Mesenchymal stem cell (in vitro differentiated cells and primary cell): ENCODE data around the gene UPF2.

Source experiments
- DNase-seq: peaks from one replicate; pipeline ENCODE4 v3.0.0-alpha.2; 2013
- H2AFZ ChIP-seq: one replicate; pipeline ENCODE4 v1.6.1; 2013; ENCODE audit warnings: low read depth, mild to moderate bottlenecking, control low read depth, inconsistent platforms, low read length, moderate library complexity
- H2AK5ac ChIP-seq: 2 replicates; pipeline ENCODE4 v1.6.1; 2013; ENCODE audit warnings: low read length, moderate library complexity, mild to moderate bottlenecking, inconsistent platforms; ENCODE audit not compliant: severe bottlenecking
- H2BK120ac ChIP-seq: one replicate; pipeline ENCODE4 v1.6.1; 2013; ENCODE audit warnings: low read depth, mild to moderate bottlenecking, inconsistent platforms, low read length, moderate library complexity
- H2BK12ac ChIP-seq, 2 experiments: one replicate each; pipeline ENCODE4 v1.6.1; 2013; ENCODE audit warnings: inconsistent platforms in 2 of 2, low read length in 2 of 2, mild to moderate bottlenecking in 2 of 2, moderate library complexity in 2 of 2, control low read depth in 1 of 2
- H2BK15ac ChIP-seq: one replicate; pipeline ENCODE4 v1.6.1; 2013; ENCODE audit warnings: mild to moderate bottlenecking, low read depth, inconsistent platforms; ENCODE audit not compliant: poor library complexity, severe bottlenecking
- H2BK5ac ChIP-seq: 2 replicates; pipeline ENCODE4 v1.6.1; 2013; ENCODE audit warnings: low read depth, mild to moderate bottlenecking, low read length, control low read depth, inconsistent platforms; ENCODE audit not compliant: poor library complexity, severe bottlenecking
- H3K14ac ChIP-seq, 2 experiments: one replicate each; pipeline ENCODE4 v1.6.1; 2013; ENCODE audit warnings: inconsistent platforms in 2 of 2, low read length in 2 of 2, control low read depth in 1 of 2, mild to moderate bottlenecking in 1 of 2, moderate library complexity in 1 of 2
- H3K18ac ChIP-seq, 2 experiments: one replicate each; pipeline ENCODE4 v1.6.1; 2013; ENCODE audit warnings: inconsistent platforms in 2 of 2, low read length in 2 of 2, control low read depth in 1 of 2, low read depth in 1 of 2, mild to moderate bottlenecking in 1 of 2
- H3K23ac ChIP-seq, 2 experiments: one replicate each; pipeline ENCODE4 v1.6.1; 2013; ENCODE audit warnings: inconsistent platforms in 2 of 2, low read length in 2 of 2, mild to moderate bottlenecking in 2 of 2, moderate library complexity in 2 of 2, control low read depth in 1 of 2
- H3K27ac ChIP-seq: 2 replicates; pipeline ENCODE4 v1.5.1; 2013; ENCODE audit warnings: mild to moderate bottlenecking, moderate library complexity, low read length, control low read depth, inconsistent platforms; ENCODE audit not compliant: poor library complexity, severe bottlenecking
- H3K27me3 ChIP-seq, 2 experiments: 2 replicates each; pipeline versions ENCODE4 v1.6.1 to v1.7.0; 2013; ENCODE audit warnings: low read length in 2 of 2, mild to moderate bottlenecking in 2 of 2, moderate library complexity in 2 of 2, control low read depth in 1 of 2, inconsistent platforms in 1 of 2; ENCODE audit not compliant: control insufficient read depth in 1 of 2, insufficient read depth in 1 of 2
- H3K36me3 ChIP-seq, 2 experiments: 2 replicates each; pipeline versions ENCODE4 v1.6.1 to v1.7.0; 2013; ENCODE audit warnings: low read length in 2 of 2, control low read depth in 1 of 2, inconsistent platforms in 1 of 2, low read depth in 1 of 2, mild to moderate bottlenecking in 1 of 2; ENCODE audit not compliant: insufficient read depth in 2 of 2, control insufficient read depth in 1 of 2
- H3K4ac ChIP-seq, 2 experiments: one replicate each; pipeline ENCODE4 v1.6.1; 2013; ENCODE audit warnings: inconsistent platforms in 2 of 2, low read length in 2 of 2, mild to moderate bottlenecking in 2 of 2, moderate library complexity in 2 of 2, control low read depth in 1 of 2, low read depth in 1 of 2
- H3K4me1 ChIP-seq: 2 replicates; pipeline ENCODE4 v1.6.1; 2013; ENCODE audit warnings: low read depth, low read length, control low read depth; ENCODE audit not compliant: control insufficient read depth, insufficient read depth
- H3K4me2 ChIP-seq: 2 replicates; pipeline ENCODE4 v1.6.1; 2013; ENCODE audit warnings: low read length, mild to moderate bottlenecking, inconsistent platforms; ENCODE audit not compliant: poor library complexity, severe bottlenecking
- H3K4me3 ChIP-seq, 2 experiments: 2 replicates each; pipeline versions ENCODE4 v1.5.1 to v1.7.0; 2013; ENCODE audit warnings: low read length in 2 of 2, mild to moderate bottlenecking in 2 of 2, control low read depth in 1 of 2, low read depth in 1 of 2; ENCODE audit not compliant: insufficient read depth in 1 of 2
- H3K79me1 ChIP-seq: replicated peaks from 2 replicates; pipeline ENCODE4 v1.6.1; 2013; ENCODE audit warnings: mild to moderate bottlenecking, control low read depth, low read length, inconsistent platforms; ENCODE audit not compliant: poor library complexity, severe bottlenecking
- H3K9ac ChIP-seq: 2 replicates; pipeline ENCODE4 v1.7.0; 2013; ENCODE audit warnings: mild to moderate bottlenecking, low read length, moderate library complexity
- H3K9me3 ChIP-seq: 2 replicates; pipeline ENCODE4 v1.7.0; 2013; ENCODE audit warnings: mild to moderate bottlenecking, low read length; ENCODE audit not compliant: control insufficient read depth
- H4K8ac ChIP-seq: one replicate; pipeline ENCODE4 v1.6.1; 2013; ENCODE audit warnings: inconsistent platforms, mild to moderate bottlenecking, low read length, moderate library complexity
- H4K91ac ChIP-seq: one replicate; pipeline ENCODE4 v1.6.1; 2013; ENCODE audit warnings: mild to moderate bottlenecking, low read length, inconsistent platforms
- whole genome bisulfite sequencing: methylation state at CpG from one replicate; pipeline ENCODE4 v1.1.7; 2013; ENCODE audit warnings: mixed read lengths; 5-methylcytosine and 5-hydroxymethylcytosine counted together

Gene UPF2

GRCh38 chr10:12062754-12063482 lies 20.3 kb upstream of the UPF2 start:
- Histone ChIP-seq H2BK120ac (no peak overlapping the region), H3K14ac (no peak overlapping the region), H3K4me1 (peaks cover 4% of the 10 kb centered on the region), H2BK12ac (no peak overlapping the region), H2AFZ (no peak overlapping the region), H3K4me2 (no peak overlapping the region), H2BK5ac (no peak overlapping the region), H4K91ac (no peak overlapping the region), H2BK15ac (no peak overlapping the region), H3K27ac (no peak overlapping the region), H3K9me3 (no peaks in the 10 kb centered on the region), H3K23ac (no peak overlapping the region), H3K18ac (no peak overlapping the region), H3K27me3 (no peaks in the 10 kb centered on the region), H3K9ac (no peak overlapping the region), H3K4ac (no peak overlapping the region), H3K36me3 (no peaks in the 10 kb centered on the region), H3K79me1 (no peaks in the 10 kb centered on the region), H4K8ac (peak overlapping the region; percentile 41), H2AK5ac (no peak overlapping the region), H3K4me3 (no peak overlapping the region)
- WGBS: 80% methylated on average over 12 of the region's 14 CpGs
- DNase-seq: no peak

GRCh38 chr10:12061124-12061523 lies 18.5 kb upstream of the UPF2 start:
- H2AK5ac ChIP-seq: no peak overlapping the region
- no peaks in the 10 kb centered on the region for H3K36me3 ChIP-seq
- no peak overlapping the region for H2BK15ac ChIP-seq
- H3K9me3 ChIP-seq: no peaks in the 10 kb centered on the region
- H2BK12ac ChIP-seq: no peak overlapping the region
- H3K14ac ChIP-seq: no peak overlapping the region
- H2BK120ac ChIP-seq: no peak overlapping the region
- WGBS: 72% methylated on average over 3 of the region's 4 CpGs
- no peak overlapping the region for H3K27ac ChIP-seq
- H4K91ac ChIP-seq: no peak overlapping the region
- H3K27me3 ChIP-seq: no peaks in the 10 kb centered on the region
- no peaks in the 10 kb centered on the region for H3K4me1 ChIP-seq
- no peak overlapping the region for H3K23ac ChIP-seq
- no peak overlapping the region for H3K4ac ChIP-seq
- H3K4me2 ChIP-seq: no peak overlapping the region
- no peak overlapping the region for H3K9ac ChIP-seq
- no peak overlapping the region for H2AFZ ChIP-seq
- H3K4me3 ChIP-seq: no peak overlapping the region
- no peaks in the 10 kb centered on the region for H3K79me1 ChIP-seq
- H4K8ac ChIP-seq: no peak overlapping the region
- no peak overlapping the region for H3K18ac ChIP-seq
- no peak for DNase-seq
- no peak overlapping the region for H2BK5ac ChIP-seq

- no peak overlapping the region for H2AK5ac ChIP-seq
- H3K18ac ChIP-seq: no peak overlapping the region
- H2BK5ac ChIP-seq: no peak overlapping the region
- no peak overlapping the region for H2BK15ac ChIP-seq
- H3K79me1 ChIP-seq: no peaks in the 10 kb centered on the region
- no peak for DNase-seq
- H3K9me3 ChIP-seq: no peaks in the 10 kb centered on the region
- no peak overlapping the region for H4K91ac ChIP-seq
- H4K8ac ChIP-seq: no peak overlapping the region
- no peak overlapping the region for H3K14ac ChIP-seq
- WGBS: 83% methylated on average over 4 of the region's 4 CpGs
- H2BK120ac ChIP-seq: no peak overlapping the region
- H3K4me1 ChIP-seq: no peaks in the 10 kb centered on the region
- no peak overlapping the region for H3K4me2 ChIP-seq
- H2AFZ ChIP-seq: no peak overlapping the region
- no peak overlapping the region for H3K23ac ChIP-seq
- H3K4ac ChIP-seq: no peak overlapping the region
- H3K9ac ChIP-seq: no peak overlapping the region
- no peak overlapping the region for H3K4me3 ChIP-seq
- H3K36me3 ChIP-seq: no peaks in the 10 kb centered on the region
- H2BK12ac ChIP-seq: no peak overlapping the region
- H3K27ac ChIP-seq: no peak overlapping the region
- H3K27me3 ChIP-seq: no peaks in the 10 kb centered on the region
Measured at GRCh38 chr10:12056748-12057147, 14.1 kb upstream of the UPF2 start.

GRCh38 chr10:12055732-12056131 lies 13.1 kb upstream of the UPF2 start:
- Histone ChIP-seq H2AK5ac (no peak overlapping the region), H3K9ac (no peak overlapping the region), H3K4me1 (no peaks in the 10 kb centered on the region), H3K27me3 (no peaks in the 10 kb centered on the region), H2BK15ac (no peak overlapping the region), H3K18ac (no peak overlapping the region), H3K4ac (no peak overlapping the region), H2AFZ (no peak overlapping the region), H3K23ac (no peak overlapping the region), H3K27ac (no peak overlapping the region), H3K4me3 (no peak overlapping the region), H2BK120ac (no peak overlapping the region), H3K79me1 (no peaks in the 10 kb centered on the region), H4K8ac (no peak overlapping the region), H2BK5ac (no peak overlapping the region), H4K91ac (no peak overlapping the region), H3K36me3 (no peaks in the 10 kb centered on the region), H3K9me3 (no peaks in the 10 kb centered on the region), H2BK12ac (no peak overlapping the region), H3K14ac (no peak overlapping the region), H3K4me2 (no peak overlapping the region)
- DNase-seq: no peak
- 95% methylated on average over 5 of the region's 5 CpGs for WGBS
